Measurements from ENCODE around the gene TMEM240. TPM values are rescaled to one million over a fixed set of nuclear protein-coding genes. Genes with fewer than 3 reads are reported as not detected.

TMEM240 gene
- total RNA-seq, 1 experiment from 2014 or later: 8.0 TPM

GRCh38 chr1:1529936-1530335, 10.5 kb downstream of the TMEM240 start:
- no peak for TF ChIP-seq JAZF1 (CRISPR knock-in tag; IDR thresholded peaks at IDR 0.05)
- no peak for TF ChIP-seq AR (CRISPR knock-in tag; IDR thresholded peaks at IDR 0.05)
- no peak for TF ChIP-seq HMGA2 (CRISPR knock-in tag; IDR thresholded peaks at IDR 0.05)
- TF ChIP-seq CDX4 (CRISPR knock-in tag; IDR thresholded peaks at IDR 0.05; ENCODE audit: borderline replicate concordance): no peak
- no peak for TF ChIP-seq MLX (CRISPR knock-in tag; IDR thresholded peaks at IDR 0.05)
- TF ChIP-seq TP53 (CRISPR knock-in tag; IDR thresholded peaks at IDR 0.05): no peak
- no peak for TF ChIP-seq FOXJ3 (CRISPR knock-in tag; IDR thresholded peaks at IDR 0.05; ENCODE audit: borderline replicate concordance)
- TF ChIP-seq NFATC4 (CRISPR knock-in tag; IDR thresholded peaks at IDR 0.05): no peak
- TF ChIP-seq ZNF232 (CRISPR knock-in tag; IDR thresholded peaks at IDR 0.05): no peak
- TF ChIP-seq ZSCAN18 (CRISPR knock-in tag; IDR thresholded peaks at IDR 0.05): no peak
- TF ChIP-seq ZNF138 (CRISPR knock-in tag; conservative IDR thresholded peaks at IDR 0.05): no peak
- no peak for TF ChIP-seq NR1H2 (CRISPR knock-in tag; IDR thresholded peaks at IDR 0.05)
- TF ChIP-seq RORB (CRISPR knock-in tag; IDR thresholded peaks at IDR 0.05): no peak
- Mint-ChIP-seq H3K27me3 (ENCODE audit: low read depth) (no peaks in the 10 kb centered on the region), H3K27ac (no peak overlapping the region), H3K36me3 (peaks cover 30% of the 10 kb centered on the region), H3K9me3 (peaks cover 5% of the 10 kb centered on the region), H3K4me3 (no peak overlapping the region), H3K4me1 (no peaks in the 10 kb centered on the region)
- CTCF ChIA-PET: no interaction called here
- POLR2A ChIA-PET: no interaction called here
- DNase-seq (ENCODE audit: low spot score) (no peak), ATAC-seq (no peak)

GRCh38 chr1:1529321-1529720, 11.1 kb downstream of the TMEM240 start:
- CTCF ChIA-PET: no interaction called here

More at GRCh38 chr1:1529321-1529720, 11.1 kb downstream of the TMEM240 start:
- H3K9me3 Mint-ChIP-seq: peaks cover 5% of the 10 kb centered on the region
- ATAC-seq: no peak
- POLR2A ChIA-PET: no interaction called here
- no peaks in the 10 kb centered on the region for H3K4me1 Mint-ChIP-seq
- H3K36me3 Mint-ChIP-seq: peaks cover 30% of the 10 kb centered on the region
- no peak overlapping the region for H3K27ac Mint-ChIP-seq
- H3K27me3 Mint-ChIP-seq (ENCODE audit: low read depth): no peaks in the 10 kb centered on the region
- no peak overlapping the region for H3K4me3 Mint-ChIP-seq
- TF ChIP-seq KAT7 (CRISPR knock-in tag; IDR thresholded peaks at IDR 0.05; ENCODE audit: borderline replicate concordance): no peak
- no peak for TF ChIP-seq MLX (CRISPR knock-in tag; IDR thresholded peaks at IDR 0.05)
- no peak for TF ChIP-seq ZNF281 (CRISPR knock-in tag; IDR thresholded peaks at IDR 0.05)
- TF ChIP-seq PRRX2 (CRISPR knock-in tag; IDR thresholded peaks at IDR 0.05): no peak
- TF ChIP-seq ZMAT4 (CRISPR knock-in tag; IDR thresholded peaks at IDR 0.05): no peak
- TF ChIP-seq SMAD4 (CRISPR knock-in tag; IDR thresholded peaks at IDR 0.05): no peak
- no peak for TF ChIP-seq HMGXB4 (CRISPR knock-in tag; IDR thresholded peaks at IDR 0.05)
- DNase-seq (ENCODE audit: low spot score): no peak
